ENCODE measurements around the gene EIF4E1B. TPM values are rescaled to one million over a fixed set of nuclear protein-coding genes. Genes with fewer than 3 reads are reported as not detected.

EIF4E1B gene
- total RNA-seq, 1 donor from 2014 or later: not detected

DNA sequence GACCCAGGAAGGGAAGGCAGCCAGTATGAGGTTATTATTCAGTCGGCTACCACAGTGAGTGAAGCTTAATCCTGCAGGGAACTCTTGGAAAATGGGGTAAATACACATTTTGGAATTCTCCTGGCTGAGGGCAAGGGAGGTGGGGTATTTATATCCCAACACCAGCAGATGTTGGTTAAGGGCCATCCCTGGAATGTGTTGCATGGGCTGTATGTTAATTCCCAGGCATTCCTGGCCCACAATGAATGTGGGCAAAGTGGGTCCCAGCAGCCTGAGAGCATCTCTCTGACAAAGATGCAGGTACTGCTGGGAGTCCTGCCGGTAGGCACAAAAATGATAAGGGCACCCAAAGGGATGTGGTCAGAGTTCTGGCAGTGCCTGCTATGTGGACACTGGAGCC is 17.6 kb upstream of the EIF4E1B start:
- no peak for DNase-seq (ENCODE audit: extremely low spot score, unreplicated experiment)
- H3K4me1 Mint-ChIP-seq (ENCODE audit: unreplicated experiment): peaks cover 7% of the 10 kb centered on the region
- H3K27ac Mint-ChIP-seq: no peak overlapping the region
- H3K27me3 Mint-ChIP-seq: peaks cover 74% of the 10 kb centered on the region
- H3K36me3 Mint-ChIP-seq: no peaks in the 10 kb centered on the region
- no peak overlapping the region for H3K4me3 Mint-ChIP-seq
- TF ChIP-seq, protein P1, sequence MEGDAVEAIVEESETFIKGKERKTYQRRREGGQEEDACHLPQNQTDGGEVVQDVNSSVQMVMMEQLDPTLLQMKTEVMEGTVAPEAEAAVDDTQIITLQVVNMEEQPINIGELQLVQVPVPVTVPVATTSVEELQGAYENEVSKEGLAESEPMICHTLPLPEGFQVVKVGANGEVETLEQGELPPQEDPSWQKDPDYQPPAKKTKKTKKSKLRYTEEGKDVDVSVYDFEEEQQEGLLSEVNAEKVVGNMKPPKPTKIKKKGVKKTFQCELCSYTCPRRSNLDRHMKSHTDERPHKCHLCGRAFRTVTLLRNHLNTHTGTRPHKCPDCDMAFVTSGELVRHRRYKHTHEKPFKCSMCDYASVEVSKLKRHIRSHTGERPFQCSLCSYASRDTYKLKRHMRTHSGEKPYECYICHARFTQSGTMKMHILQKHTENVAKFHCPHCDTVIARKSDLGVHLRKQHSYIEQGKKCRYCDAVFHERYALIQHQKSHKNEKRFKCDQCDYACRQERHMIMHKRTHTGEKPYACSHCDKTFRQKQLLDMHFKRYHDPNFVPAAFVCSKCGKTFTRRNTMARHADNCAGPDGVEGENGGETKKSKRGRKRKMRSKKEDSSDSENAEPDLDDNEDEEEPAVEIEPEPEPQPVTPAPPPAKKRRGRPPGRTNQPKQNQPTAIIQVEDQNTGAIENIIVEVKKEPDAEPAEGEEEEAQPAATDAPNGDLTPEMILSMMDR (conservative IDR thresholded peaks at IDR 0.05): no peak
- H3K9me3 Mint-ChIP-seq: no peaks in the 10 kb centered on the region

DNA sequence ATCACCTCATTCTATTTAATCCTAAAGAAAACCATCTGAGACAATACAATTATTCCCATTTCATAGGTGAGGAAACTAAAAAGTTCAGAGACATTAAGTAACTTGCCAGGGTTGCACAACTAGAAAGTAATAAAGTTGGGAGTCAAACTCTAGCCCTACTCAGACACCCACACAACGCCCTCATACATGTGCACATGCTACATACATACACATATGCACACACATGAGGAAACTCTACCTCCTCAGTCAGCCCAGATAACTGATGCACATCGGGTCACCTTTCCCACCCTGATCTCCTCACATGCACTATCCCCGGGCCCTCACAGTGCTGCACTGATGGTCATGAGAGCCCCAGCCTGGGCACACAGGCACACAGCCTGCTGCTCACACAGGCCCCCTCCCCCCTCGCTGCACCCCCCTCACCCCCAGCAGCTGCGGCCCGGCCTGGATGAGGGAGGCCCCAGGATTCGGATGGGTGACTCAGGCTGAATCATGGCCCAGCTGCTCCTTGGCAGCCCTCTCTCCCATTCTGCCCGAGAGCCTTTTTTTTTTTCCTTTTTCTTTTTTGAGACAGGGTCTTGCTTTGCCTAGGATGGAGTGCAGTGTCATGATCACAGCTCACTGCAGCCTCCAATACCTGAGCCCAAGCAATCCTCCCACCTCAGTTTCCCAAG is 15.5 kb upstream of the EIF4E1B start:
- no peak overlapping the region for H3K4me3 Mint-ChIP-seq
- no peaks in the 10 kb centered on the region for H3K36me3 Mint-ChIP-seq
- no peak for DNase-seq (ENCODE audit: extremely low spot score, unreplicated experiment)
- TF ChIP-seq, protein P1 (conservative IDR thresholded peaks at IDR 0.05): no peak
- no peak overlapping the region for H3K27ac Mint-ChIP-seq
- peaks cover 87% of the 10 kb centered on the region for H3K27me3 Mint-ChIP-seq
- no peaks in the 10 kb centered on the region for H3K4me1 Mint-ChIP-seq (ENCODE audit: unreplicated experiment)
- no peaks in the 10 kb centered on the region for H3K9me3 Mint-ChIP-seq

DNA sequence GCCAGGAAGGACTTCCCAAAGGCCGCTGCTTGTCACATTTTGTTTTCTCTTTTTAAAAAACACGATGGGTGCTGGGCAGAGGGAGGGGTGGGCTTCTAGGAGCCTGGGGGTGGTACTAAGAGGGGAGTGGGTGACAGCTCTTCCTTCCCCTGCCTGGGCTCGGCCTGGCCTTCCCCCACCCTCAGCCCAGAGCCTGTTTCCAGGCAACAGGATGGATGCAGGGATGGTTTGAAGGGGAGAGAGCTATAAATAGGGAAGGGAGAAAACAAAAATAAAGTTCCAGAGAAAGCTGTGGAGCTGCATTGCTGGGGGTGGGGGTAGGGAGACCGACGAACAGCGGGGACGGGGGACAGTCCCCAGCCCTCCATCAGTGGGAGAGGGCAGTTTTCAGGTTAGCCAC is 14.0 kb upstream of the EIF4E1B start:
- no peak for DNase-seq (ENCODE audit: extremely low spot score, unreplicated experiment)
- no peaks in the 10 kb centered on the region for H3K4me1 Mint-ChIP-seq (ENCODE audit: unreplicated experiment)
- no peak overlapping the region for H3K27ac Mint-ChIP-seq
- peaks cover 94% of the 10 kb centered on the region for H3K27me3 Mint-ChIP-seq
- H3K9me3 Mint-ChIP-seq: no peaks in the 10 kb centered on the region
- no peaks in the 10 kb centered on the region for H3K36me3 Mint-ChIP-seq
- TF ChIP-seq, protein P1 (conservative IDR thresholded peaks at IDR 0.05): no peak
- no peak overlapping the region for H3K4me3 Mint-ChIP-seq

DNA sequence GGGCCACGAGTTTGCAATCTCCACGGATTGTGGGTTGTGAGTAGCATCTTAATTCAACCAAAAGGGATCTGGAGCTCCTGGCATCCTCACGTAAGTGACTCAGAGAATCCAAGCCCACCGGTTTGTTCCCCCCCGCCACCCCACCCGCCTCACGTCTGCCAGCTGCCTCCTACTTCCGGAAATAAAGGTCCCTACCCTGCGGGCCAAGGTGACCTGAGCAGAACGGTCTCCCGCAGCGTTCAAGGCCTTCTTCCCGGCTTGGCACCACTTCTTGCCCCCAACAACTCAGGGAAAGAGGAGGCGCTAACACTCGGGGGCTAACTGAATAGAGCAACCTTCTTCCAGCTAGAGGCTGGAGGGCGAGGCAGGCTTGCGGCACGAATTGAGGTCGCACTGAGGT is 11.7 kb upstream of the EIF4E1B start:
- H3K36me3 Mint-ChIP-seq: no peaks in the 10 kb centered on the region
- H3K4me3 Mint-ChIP-seq: no peak overlapping the region
- TF ChIP-seq, protein P1 (conservative IDR thresholded peaks at IDR 0.05): no peak
- H3K27ac Mint-ChIP-seq: no peak overlapping the region
- H3K27me3 Mint-ChIP-seq: peaks cover 95% of the 10 kb centered on the region
- no peaks in the 10 kb centered on the region for H3K4me1 Mint-ChIP-seq (ENCODE audit: unreplicated experiment)
- H3K9me3 Mint-ChIP-seq: no peaks in the 10 kb centered on the region
- no peak for DNase-seq (ENCODE audit: extremely low spot score, unreplicated experiment)

DNA sequence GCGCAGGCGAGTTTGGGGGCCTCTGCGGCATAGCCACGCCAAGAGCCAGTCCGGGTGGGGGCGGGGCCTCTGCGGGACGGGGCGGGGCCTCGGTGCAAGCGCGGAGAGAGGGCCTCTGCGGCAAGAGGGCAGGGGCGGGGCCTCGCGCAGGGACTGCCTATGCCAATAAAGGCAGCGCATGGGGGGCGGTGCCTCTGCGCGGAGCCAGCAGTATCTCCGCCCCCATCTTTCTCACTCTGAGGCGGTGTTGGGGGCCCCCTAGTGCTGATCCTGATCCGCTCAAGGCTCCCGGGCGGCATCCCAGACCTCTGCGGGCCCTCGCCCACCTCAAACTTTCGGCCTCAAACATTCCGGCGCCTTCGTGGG is 11.3 kb upstream of the EIF4E1B start:
- H3K4me1 Mint-ChIP-seq (ENCODE audit: unreplicated experiment): no peaks in the 10 kb centered on the region
- H3K27me3 Mint-ChIP-seq: peaks cover 95% of the 10 kb centered on the region
- H3K4me3 Mint-ChIP-seq: no peak overlapping the region
- no peak overlapping the region for H3K27ac Mint-ChIP-seq
- TF ChIP-seq, protein P1 (conservative IDR thresholded peaks at IDR 0.05): peak; percentile 61
- peak; percentile 81 for DNase-seq (ENCODE audit: extremely low spot score, unreplicated experiment)
- H3K36me3 Mint-ChIP-seq: no peaks in the 10 kb centered on the region
- no peaks in the 10 kb centered on the region for H3K9me3 Mint-ChIP-seq
